ENCODE results near the gene PTPRM.

The PTPRM gene

DNA sequence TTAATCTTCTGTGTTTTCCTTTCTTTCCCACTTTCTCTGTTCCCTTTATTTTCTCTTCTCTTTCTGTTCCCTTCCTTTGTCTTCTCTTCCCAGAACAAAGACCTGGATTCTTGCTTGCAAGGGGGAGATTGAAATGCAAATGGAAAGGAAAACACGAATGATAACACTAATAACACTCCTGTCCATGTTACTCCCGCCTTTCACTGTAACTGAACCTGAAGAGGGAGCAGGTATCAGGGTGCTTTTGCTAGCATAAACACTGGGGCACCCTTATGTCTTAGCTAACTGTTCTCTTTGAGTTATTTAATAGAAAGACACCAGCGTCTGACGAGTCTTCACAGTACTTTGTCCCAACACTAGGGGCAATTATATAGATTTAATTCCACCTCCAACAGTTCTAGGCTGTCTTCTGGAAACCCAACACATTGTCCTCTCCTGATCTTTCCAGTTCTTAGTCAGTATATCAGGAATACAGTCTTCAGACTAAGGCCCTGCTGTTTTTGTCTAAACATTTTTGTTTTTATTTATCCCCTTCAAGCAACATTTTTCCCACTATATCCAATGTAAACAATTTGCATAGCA lies 99.2 kb downstream of the PTPRM start:
- no peak for DNase-seq

DNA sequence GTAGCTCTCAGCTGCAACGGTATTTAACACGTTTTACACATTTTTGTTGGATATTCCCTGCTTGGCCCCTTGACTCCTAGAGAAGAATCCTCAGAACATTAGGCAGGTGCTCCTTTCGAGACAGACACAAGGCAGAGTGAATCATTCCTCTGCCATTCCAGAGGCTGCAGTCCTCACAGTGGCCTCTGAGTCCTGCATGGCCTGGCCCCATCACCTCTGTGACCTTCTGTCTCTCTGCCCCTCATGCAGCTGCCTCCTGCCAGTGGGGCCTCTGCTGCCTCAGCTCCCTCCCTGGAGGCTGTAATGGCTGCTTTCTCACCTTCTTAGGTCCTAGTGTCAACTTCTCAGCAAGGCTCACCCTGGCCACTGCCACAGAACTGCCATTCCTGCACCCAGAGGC lies 101.3 kb downstream of the PTPRM start:
- no peak for DNase-seq

DNA sequence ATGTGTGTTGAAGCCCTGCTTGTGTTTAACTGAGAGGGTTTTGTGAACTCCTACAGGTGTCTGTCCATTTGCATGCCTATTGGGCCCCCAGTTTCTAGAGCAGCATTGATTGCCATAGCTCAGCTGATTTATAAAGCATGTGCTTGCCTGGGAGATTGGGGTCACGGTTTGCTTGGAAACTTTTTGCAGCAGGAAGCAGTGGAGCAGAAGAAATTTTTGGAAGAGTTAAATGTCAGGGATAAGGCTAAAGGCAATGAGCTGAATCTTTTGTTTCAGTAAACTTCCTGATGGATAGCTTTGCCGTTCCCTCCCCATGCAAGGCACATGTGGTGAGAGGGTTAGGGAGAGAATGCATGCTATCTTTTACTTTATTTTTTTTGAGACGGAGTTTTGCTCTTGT lies 102.2 kb downstream of the PTPRM start:
- no peak for DNase-seq

DNA sequence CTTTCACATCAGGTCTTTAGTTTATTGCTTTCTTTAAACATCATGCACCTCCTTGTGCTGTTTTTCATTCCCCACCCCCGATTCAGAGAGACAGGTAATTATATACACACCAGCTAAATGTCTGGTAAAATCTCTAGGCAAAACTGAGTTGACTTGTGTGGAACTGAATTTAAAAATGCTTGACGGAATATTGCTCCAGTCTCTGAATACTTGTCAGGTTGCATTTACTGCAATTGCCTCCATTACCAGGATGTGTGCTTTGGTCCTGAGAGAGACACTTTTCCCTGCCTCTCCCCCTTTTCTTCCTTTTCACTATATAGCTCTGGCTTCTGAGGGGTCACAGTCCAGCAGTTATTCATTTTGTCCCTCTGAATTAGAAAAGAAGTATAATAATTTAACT lies 104.0 kb downstream of the PTPRM start:
- DNase-seq, result no peak

DNA sequence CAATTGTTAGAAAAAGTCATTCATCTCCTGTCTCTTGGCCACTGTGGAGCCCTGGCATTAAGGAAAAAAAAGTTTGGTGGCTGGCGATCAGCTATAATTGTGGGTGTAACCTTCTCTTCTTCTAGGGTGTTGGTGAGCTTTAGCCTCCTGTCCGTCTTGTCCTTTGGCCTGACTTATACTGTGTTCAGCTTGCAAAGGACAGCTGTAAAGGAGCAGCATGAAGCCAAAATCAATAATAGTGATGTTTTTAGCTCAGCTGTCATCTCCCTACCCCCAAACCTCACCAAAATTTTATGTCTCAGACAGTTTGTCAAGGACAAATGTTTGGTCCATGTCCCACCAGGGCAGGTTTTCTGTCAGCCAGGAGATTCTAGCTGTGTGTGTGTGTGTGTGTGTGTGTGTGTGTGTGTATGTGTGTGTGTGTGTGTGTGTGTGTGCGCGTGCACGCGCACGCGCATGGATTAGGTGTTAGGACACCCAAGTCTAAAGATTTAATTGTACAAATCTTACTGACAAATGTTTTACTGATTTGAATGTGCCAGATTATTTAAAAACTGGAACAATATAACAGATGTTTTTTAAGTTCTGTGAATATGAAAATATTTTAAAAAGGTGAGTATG lies 109.2 kb downstream of the PTPRM start:
- no peak for DNase-seq

DNA sequence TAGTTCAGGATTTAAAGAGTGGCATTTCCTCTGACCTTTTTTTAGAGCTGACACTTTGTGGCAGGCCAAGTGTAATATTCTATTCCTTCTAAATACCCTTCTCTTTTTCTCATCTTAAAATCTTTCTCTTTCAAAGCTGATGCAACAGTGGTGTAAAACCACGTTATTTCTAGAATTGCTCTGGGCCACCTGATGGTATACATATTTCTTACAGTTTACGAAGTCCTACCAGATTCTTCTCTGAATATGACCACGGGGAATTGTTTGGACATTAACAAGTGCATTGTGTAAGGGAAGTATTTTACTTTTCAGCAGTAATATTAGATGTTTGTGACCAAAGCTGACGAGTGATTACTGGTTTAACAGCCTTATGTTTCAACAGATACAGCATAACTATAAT lies 109.9 kb downstream of the PTPRM start:
- no peak for DNase-seq

DNA sequence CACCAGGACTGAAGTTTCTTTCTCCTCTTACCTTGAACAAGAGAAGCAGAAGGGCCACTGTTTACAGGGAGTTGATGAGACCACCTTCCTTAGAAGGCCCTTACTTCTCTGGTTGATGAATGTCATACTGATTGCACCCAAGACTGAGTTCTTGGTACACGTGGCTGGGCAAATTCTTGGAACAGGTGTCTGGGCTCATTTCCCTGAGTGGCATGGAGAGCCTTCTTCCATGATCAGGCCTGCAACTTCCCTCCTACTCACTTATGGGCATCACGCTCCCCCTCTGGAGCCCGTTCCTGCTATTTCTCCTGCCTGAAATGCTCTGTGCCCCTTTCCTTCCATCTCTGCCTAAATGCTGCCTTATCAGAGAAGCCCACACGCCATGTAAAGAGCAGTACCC lies 110.3 kb downstream of the PTPRM start:
- no peak for DNase-seq

DNA sequence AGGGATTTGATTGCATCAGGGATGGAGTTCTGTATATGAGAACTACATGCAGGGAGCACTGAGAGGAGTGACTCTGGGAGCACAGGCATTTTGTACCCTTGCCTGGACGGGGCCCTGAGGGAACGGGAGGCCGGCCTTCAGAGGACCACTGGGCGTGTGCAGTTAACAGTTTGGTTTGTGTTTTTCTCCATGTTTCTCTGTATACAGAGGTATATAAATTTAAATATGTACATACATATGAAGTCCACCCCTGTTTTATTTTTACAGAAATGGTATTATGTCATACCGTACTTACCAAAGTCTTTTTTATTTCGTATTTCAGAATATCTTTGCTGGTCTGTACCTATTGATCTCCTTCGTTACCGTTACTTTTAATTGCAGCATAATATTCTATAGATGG lies 111.3 kb downstream of the PTPRM start:
- no peak for DNase-seq

DNA sequence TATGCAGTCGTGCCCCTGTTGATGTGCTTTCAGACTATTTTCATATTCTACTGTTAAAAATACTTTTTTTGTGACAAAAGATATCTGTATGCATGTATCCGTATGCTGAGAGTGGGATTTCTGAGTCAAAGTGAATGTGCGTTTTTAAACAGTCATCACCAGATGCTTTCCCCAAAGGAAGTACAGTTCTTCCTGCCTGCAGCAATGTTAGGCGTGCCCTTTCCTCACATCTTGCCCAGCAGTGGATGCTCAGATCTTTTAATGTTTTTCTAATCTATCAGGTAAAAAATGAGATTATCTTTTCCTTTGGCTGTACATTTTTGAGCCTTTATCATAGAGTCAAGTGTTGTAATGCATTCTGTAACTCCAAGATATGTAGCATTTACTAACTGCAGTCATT lies 111.7 kb downstream of the PTPRM start:
- DNase-seq, result no peak

DNA sequence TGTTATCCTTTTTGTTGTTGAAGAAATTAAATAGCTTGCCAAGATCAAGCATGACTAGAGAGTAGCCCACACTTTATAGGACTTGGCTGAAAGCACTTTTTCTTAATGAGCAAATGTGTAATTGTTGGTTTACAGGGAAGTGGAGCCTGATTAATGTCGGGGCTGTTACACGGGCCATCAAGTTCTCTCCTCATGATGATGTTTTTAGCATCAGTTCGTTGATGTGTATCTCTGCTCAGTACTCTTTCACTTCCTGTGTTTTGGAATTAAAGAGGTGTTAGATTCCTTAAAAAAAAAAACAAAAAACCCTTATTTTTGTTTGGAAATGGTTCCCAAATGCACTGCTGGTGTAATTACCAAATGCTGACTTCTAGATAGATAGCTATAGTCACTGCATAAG lies 114.2 kb downstream of the PTPRM start:
- no peak for DNase-seq

DNA sequence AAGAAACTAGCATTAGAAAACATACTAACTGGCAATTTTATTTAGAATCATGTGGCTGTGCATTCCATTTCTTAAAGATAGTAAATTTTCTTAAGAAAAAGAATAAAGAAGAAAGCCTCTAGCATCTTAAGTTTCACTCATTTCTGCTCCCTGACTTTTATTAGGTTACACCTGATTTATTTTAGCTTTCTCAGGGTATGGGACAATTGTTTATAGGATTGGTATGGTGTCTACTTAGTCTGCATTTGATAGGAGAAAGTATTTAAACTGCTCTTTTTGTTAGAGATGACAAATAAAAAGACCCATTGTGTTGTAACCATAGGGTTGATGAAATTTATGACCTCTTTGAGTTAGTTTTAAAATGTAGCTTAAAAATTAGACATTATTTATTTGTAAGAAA lies 115.2 kb downstream of the PTPRM start:
- no peak for DNase-seq

DNA sequence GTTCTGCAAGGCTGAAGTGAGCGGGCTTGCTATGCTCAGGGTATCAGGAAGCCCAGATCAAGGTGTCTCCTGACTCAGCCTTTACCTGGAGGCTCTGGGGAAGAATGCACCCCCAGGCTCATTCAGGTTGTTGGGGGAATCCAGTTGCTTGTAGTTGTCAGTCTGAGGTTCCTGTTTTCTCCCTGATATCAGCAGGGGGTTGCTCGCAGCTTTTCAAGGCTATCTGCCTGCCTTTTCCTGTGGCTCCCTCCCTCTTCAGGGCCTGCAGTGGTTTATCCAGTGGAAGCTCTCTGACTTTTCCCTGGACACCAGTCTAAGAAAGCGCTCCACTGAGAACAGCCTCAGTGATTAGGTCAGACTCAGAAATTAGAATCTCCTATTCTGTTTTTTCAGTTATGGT lies 116.6 kb downstream of the PTPRM start:
- DNase-seq, result no peak

DNA sequence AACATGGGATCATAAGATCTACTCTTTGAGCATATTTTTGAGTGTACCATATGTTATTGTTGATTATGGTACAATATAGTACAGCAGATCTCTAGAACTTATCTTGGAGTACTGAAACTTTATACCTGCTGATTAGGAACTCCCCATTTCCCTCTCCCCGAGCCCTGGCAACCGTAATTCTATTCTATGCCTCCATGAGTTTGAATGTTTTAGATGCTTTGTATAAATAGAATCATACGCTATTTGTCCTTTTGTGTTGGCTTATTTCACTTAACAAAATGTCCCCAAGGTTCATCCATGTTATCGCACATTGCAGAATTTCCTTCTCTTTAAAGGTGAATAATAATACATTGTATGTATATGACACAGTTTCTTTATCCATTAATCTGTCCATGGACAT lies 117.2 kb downstream of the PTPRM start:
- DNase-seq, result no peak

DNA sequence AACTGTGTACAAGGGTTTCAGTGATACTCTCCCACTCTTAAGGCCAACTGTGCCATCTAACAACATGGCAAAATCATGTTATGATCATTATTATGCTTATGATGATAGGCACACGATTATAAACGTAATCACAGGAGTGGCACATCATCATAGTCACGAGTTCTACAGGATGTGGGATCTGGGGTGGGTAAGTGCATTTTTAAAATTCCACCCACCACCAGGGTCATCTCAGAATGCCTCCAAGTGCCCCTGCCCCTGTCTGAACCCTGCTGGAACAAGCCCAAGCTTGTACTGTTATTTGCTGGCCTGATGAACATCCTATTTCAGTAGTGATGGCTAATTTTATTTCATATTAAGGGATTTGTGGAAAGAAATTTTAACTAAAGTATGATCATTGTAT lies 117.8 kb downstream of the PTPRM start:
- no peak for DNase-seq

DNA sequence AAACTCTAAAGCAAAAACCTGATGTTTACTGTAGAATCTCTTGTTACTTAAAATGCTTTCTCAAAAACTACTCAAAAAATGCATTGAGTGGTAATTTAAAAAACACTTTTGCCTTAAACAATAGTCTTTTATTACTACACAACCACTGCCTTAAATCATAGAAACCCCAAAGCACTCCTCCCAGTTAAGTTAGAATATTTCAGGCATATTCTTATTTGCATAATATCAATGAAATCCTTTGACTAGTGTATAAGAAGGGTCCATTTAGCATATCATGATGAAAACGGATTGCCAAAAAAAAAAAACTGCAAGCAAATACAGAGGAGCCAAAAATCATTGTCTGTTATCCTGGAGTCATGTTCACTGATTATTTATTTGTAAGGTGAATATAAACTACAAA lies 119.2 kb downstream of the PTPRM start:
- DNase-seq, result no peak

DNA sequence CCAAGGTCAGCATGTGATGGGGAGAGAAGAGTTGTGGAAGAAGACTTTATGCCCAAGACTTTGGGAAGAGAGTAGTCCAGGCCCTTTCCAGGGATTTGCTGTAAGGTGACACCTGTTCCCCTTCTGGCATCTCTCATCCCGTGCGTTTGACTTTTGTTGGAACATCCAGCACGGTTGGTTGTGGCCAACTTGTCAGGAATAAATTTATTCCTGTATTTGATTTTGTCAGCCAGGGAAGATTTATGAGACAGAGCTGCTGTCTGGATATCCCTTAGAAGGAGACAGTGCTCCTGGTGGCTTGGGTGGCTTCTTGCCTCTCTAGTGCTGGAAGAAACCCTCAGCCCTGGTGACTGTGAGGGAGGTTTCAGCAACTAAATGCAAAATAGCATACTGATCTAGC lies 121.5 kb downstream of the PTPRM start:
- DNase-seq, result no peak

DNA sequence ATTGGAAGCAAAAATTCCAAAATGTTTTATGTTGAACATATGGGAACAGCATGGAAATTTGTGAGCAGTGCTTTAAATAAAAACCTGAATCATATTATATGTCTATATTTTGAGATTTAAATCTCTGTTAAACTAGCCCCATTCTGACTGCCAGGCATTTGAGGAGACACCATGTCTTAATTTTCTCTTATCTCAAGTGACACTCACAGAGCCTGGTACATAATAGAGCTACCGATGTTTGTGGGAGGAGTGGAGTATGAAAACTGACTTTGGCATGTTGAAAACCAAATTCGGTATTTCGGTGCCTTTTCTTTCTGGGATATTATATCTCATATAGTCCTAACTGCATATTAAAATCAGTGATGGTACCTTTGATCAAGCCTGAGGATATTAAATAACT lies 124.1 kb downstream of the PTPRM start:
- no peak for DNase-seq

DNA sequence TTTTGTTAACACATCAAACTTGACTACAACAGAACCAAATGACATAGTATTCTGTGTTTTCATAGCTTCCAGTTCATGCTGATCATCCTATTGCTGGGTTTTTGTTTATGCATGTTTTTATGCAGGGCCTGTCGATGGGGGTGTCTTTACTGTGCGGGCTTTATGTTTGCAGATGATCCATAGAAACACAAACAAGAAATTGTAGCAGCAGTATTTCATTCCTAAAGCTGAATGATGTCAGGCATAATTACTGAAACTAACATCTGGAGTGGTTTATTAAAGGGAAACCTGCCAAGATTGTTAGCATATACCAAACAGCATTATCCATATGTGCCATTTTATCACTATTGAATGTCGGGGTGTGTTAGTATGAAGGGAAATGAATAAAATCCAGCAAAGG lies 129.7 kb downstream of the PTPRM start:
- no peak for DNase-seq

DNA sequence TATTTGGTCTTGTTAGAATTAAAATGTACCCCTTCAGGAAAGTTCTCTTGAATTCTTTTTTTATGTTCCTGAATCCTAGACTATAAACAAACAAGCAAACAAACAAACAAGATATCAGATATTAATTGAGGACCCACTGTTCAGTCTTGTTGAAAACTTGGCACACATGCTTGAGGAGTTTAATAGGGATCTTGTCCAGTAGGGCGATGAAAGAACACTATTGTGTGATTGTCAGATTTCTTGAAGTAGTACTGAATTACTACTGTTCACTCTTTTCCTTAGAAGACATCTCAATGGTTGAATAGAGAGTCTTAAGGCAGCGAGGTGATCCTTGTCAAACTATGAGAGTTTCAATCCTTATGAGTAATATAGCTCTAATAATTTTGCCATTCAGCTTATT lies 130.2 kb downstream of the PTPRM start:
- no peak for DNase-seq

DNA sequence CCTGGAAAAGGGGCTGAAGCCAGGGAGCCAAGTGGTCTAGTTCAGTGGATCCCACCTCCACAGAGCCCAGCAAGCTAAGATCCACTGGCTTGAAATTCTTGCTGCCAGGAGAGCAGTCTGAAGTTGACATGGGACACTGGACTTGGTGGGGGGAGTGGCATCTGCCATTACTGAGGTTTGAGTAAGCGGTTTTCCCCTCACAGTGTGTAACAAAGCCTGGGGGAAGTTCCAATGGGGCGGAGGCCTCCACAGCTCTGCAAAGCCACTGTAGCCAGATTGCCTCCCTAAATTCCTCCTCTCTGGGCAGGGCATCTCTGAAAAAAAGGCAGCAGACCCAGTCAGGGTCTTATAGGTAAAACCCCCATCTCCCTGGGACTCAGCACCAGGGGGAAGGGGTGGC lies 144.4 kb downstream of the PTPRM start:
- no peak for DNase-seq

DNA sequence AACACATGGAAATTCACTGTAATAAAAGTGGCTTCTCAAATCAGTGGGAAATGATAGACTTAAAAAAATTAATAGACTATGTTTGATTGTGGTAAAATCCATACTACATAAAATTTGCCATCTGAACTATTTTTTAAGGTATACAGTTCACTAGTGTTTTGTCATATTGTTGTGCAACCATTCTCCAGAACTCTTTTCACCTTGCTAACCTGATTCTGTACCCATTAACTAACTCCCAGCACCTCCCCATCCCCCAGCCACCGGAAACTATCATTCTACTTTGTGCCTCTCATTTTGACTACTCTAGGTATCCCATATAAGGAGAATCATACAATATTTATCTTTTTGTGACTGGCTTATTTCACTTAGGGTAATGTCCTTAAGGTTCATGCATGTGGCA lies 153.3 kb downstream of the PTPRM start:
- DNase-seq, result no peak

DNA sequence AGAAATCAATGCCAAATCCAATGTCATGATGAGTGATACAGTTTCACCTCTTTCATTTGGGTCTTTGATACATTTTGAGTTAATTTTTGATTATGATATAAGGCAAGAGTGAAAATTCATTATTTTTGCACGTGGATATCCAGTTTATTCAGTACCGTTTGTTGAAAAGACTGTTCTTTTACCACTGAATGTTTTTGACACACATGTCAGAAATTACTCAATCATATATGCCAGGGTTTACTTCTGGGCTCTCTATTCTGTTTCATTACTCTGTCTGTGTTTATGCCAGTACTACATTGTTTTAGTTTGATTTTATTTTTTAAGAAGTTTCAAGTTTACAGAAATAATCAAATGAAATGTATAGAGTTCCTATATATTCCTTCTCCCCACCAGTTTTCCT lies 154.4 kb downstream of the PTPRM start:
- no peak for DNase-seq

DNA sequence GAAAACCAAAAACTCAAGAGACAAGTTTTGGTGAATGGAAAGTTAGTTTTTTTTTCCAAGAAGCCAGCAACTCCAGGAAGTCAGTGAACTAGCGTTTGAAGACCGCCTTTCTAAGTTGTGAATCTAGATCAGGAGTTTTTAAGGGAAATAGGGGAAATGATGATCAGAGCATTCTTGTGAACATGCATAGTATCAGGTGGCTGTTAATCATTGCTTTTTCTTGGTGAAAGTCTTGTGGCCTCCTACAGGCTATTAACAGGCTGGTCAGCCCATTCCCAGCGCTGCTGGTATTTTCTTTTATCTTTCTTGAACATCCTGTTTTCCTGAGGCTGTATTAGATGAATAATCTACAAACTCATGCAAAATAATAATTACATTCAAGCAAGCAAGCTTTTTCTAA lies 155.8 kb downstream of the PTPRM start:
- DNase-seq, result no peak

DNA sequence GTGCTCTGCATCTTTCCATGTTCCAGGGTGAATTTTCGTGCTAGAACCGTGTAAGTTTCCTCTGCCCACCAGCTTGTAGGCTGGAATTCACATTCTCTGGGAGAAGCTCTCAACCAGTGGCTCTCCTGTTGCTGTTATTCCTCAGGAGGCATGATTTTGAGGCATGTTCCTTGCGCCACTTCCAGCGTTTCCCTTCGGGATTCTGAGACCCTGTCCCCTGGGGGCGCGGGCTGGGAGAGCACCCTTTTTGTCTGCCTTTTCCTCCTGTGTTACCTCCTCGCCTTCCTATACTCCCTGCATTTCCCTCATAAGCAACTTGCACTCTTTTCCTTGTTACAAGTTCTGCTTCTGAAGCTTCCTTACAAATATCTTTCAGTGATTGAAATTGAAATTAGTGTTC lies 156.4 kb downstream of the PTPRM start:
- DNase-seq, result no peak

All from anterior cingulate cortex (tissue), 58 donors.